HepG2 (cell line): Measurements from ENCODE around the gene KDELR3. TPM values are rescaled to one million over a fixed set of nuclear protein-coding genes. Genes with fewer than 3 reads are reported as not detected.

Experiments used
- ARNT ChIP-seq: fragments of 450-650 bp; IDR thresholded peaks from 2 replicates; pipeline ENCODE4 v1.6.1; 2017
- CC2D1A ChIP-seq: sonication (generic); formaldehyde crosslinking; IDR thresholded peaks from 2 replicates; pipeline ENCODE4 v1.8.1; 2023; ENCODE audit warnings: mild to moderate bottlenecking, missing genetic modification reagents
- CHCHD3 ChIP-seq: sonication (generic); formaldehyde crosslinking; IDR thresholded peaks from 2 replicates; pipeline ENCODE4 v1.8.0; 2022; ENCODE audit warnings: mild to moderate bottlenecking, missing genetic modification reagents, moderate library complexity
- CREBL2 ChIP-seq: sonication (generic); formaldehyde crosslinking; IDR thresholded peaks from 2 replicates; pipeline ENCODE4 v1.8.1; 2023; ENCODE audit warnings: missing genetic modification reagents, mild to moderate bottlenecking, borderline replicate concordance
- ELK4 ChIP-seq: sonication (generic); formaldehyde crosslinking; IDR thresholded peaks from 2 replicates; pipeline ENCODE4 v1.9.0; 2021; ENCODE audit warnings: missing genetic modification reagents, borderline replicate concordance
- ISX ChIP-seq: sonication (generic); formaldehyde crosslinking; conservative IDR thresholded peaks from 2 replicates; pipeline ENCODE4 v1.5.0; 2020; ENCODE audit warnings: missing genetic modification reagents
- KDM5A ChIP-seq: fragments of 200-600 bp; sonication (generic); IDR thresholded peaks from 2 replicates; pipeline ENCODE4 v1.7.0; 2018; ENCODE audit warnings: antibody characterized with exemption, mild to moderate bottlenecking, low read length, borderline replicate concordance
- KLF9 ChIP-seq: IDR thresholded peaks from 2 replicates; pipeline ENCODE4 v1.6.1; 2016; ENCODE audit warnings: low read depth
- MED13 ChIP-seq: sonication (generic); formaldehyde crosslinking; IDR thresholded peaks from 2 replicates; pipeline ENCODE4 v1.5.0; 2020; ENCODE audit warnings: missing genetic modification reagents
- NFE2L2 ChIP-seq: fragments of 150-350 bp; IDR thresholded peaks from 2 replicates; pipeline ENCODE4 v1.6.1; 2014; ENCODE audit warnings: low read length
- RBM39 ChIP-seq: fragments of 200-400 bp; formaldehyde crosslinking; IDR thresholded peaks from one replicate; pipeline ENCODE4 v1.6.1; 2018; ENCODE audit warnings: antibody characterized with exemption, mild to moderate bottlenecking, low read depth, low read length; ENCODE audit not compliant: poor library complexity, severe bottlenecking
- U2AF1 ChIP-seq: fragments of 200-400 bp; formaldehyde crosslinking; optimal IDR thresholded peaks from 2 replicates; pipeline ENCODE3; 2017; ENCODE audit warnings: mild to moderate bottlenecking, low read depth, low read length
- ZBTB20 ChIP-seq: sonication (generic); formaldehyde crosslinking; IDR thresholded peaks from 2 replicates; pipeline ENCODE4 v1.8.1; 2023; ENCODE audit warnings: missing genetic modification reagents, low read depth, mild to moderate bottlenecking, borderline replicate concordance
- ZFP1 ChIP-seq: IDR thresholded peaks from 2 replicates; pipeline ENCODE4 v1.6.1; 2016
- ZFY ChIP-seq: sonication (generic); formaldehyde crosslinking; IDR thresholded peaks from 2 replicates; pipeline ENCODE4 v1.4.0; 2020; ENCODE audit warnings: missing genetic modification reagents
- ZFYVE20 ChIP-seq: sonication (generic); formaldehyde crosslinking; IDR thresholded peaks from 2 replicates; pipeline ENCODE4 v1.8.0; 2023; ENCODE audit warnings: low read depth, mild to moderate bottlenecking, moderate library complexity, missing genetic modification reagents, borderline replicate concordance
- ZIK1 ChIP-seq: sonication (generic); formaldehyde crosslinking; IDR thresholded peaks from 2 replicates; pipeline ENCODE4 v1.5.0; 2020; ENCODE audit warnings: mild to moderate bottlenecking, low read depth, missing genetic modification reagents, borderline replicate concordance
- ZNF367 ChIP-seq: sonication (generic); formaldehyde crosslinking; IDR thresholded peaks from 2 replicates; pipeline ENCODE4 v1.4.0; 2020; ENCODE audit warnings: missing genetic modification reagents, borderline replicate concordance
- ZNF549 ChIP-seq: sonication (generic); formaldehyde crosslinking; IDR thresholded peaks from 2 replicates; pipeline ENCODE4 v1.5.0; 2020; ENCODE audit warnings: missing genetic modification reagents
- ZNF577 ChIP-seq: sonication (generic); formaldehyde crosslinking; IDR thresholded peaks from 2 replicates; pipeline ENCODE4 v1.4.0; 2020; ENCODE audit warnings: mild to moderate bottlenecking, low read depth, missing genetic modification reagents, borderline replicate concordance
- ZNF709 ChIP-seq: sonication (generic); formaldehyde crosslinking; IDR thresholded peaks from 2 replicates; pipeline ENCODE4 v1.5.0; 2020; ENCODE audit warnings: mild to moderate bottlenecking, missing genetic modification reagents
- ZNF773 ChIP-seq: sonication (generic); formaldehyde crosslinking; IDR thresholded peaks from 2 replicates; pipeline ENCODE4 v1.4.0; 2020; ENCODE audit warnings: missing genetic modification reagents, borderline replicate concordance
- ZNF777 ChIP-seq: sonication (generic); formaldehyde crosslinking; IDR thresholded peaks from 2 replicates; pipeline ENCODE4 v1.4.0; 2020; ENCODE audit warnings: missing genetic modification reagents
- ZNF784 ChIP-seq: sonication (generic); formaldehyde crosslinking; IDR thresholded peaks from 2 replicates; pipeline ENCODE4 v1.5.1; 2020; ENCODE audit warnings: missing genetic modification reagents, mild to moderate bottlenecking, borderline replicate concordance
- ZZZ3 ChIP-seq: sonication (generic); formaldehyde crosslinking; IDR thresholded peaks from 2 replicates; pipeline ENCODE4 v1.4.0; 2020; ENCODE audit warnings: missing genetic modification reagents, mild to moderate bottlenecking, borderline replicate concordance
- polyA plus RNA-seq, 8 experiments: library from polyadenylated mRNA; depleted of rRNA in 3 of 8; stranded (reverse) in 7 of 8; unstranded in 1 of 8; fragments of >200 nt; fragmentation: Illumina TruSeq in 4 of 8; extraction: Trizol in 4 of 8; gene quantifications; 2 replicates each; pipeline versions ENCODE4 v1.2.1 to v1.2.3, GENCODE V29; 2011 to 2016; ENCODE audit warnings: low read depth in 4 of 8, missing spikeins in 1 of 8, mixed read lengths in 1 of 8; ENCODE audit not compliant: insufficient read depth in 1 of 8
- total RNA-seq, 5 experiments: library from RNA; depleted of rRNA; stranded (reverse); fragments of >200 nt; fragmentation: Illumina TruSeq; extraction: Trizol; gene quantifications; 2 replicates each; pipeline ENCODE4 v1.2.3, GENCODE V29; 2016; ENCODE audit warnings: low read depth in 1 of 5
- TF ChIP-seq, protein P1 (sequence below): sonication (generic); formaldehyde crosslinking; IDR thresholded peaks from 2 replicates; pipeline ENCODE4 v1.8.0; 2022; ENCODE audit warnings: missing genetic modification reagents, mild to moderate bottlenecking, inconsistent platforms, borderline replicate concordance
- TF ChIP-seq, protein P2 (sequence below): sonication (generic); formaldehyde crosslinking; IDR thresholded peaks from 2 replicates; pipeline ENCODE4 v1.4.0; 2020; ENCODE audit warnings: missing genetic modification reagents

KDELR3 gene
- total and polyA plus RNA-seq, 2 of the 13 experiments (the other 11 are each of a cell fraction or from before 2014, with no cell fraction given) = 24.2 to 65.7 TPM

GRCh38 chr22:38461414-38462081 lies 6.3 kb upstream of the KDELR3 start (continued):
- TF ChIP-seq U2AF1 (no peak), MED13 (CRISPR knock-in tag) (no peak), ZFY (CRISPR knock-in tag) (peak; percentile 70), NFE2L2 (no peak), ZFYVE20 (CRISPR knock-in tag) (no peak), ZIK1 (CRISPR knock-in tag) (no peak), KDM5A (no peak), ZZZ3 (CRISPR knock-in tag) (no peak), CREBL2 (CRISPR knock-in tag) (no peak), CC2D1A (CRISPR knock-in tag) (no peak), ISX (CRISPR knock-in tag) (no peak), ZFP1 (CRISPR knock-in tag) (no peak), ZNF773 (no peak), RBM39 (no peak), ZNF549 (no peak), ARNT (no peak), ZBTB20 (CRISPR knock-in tag) (no peak), ZNF777 (CRISPR knock-in tag) (no peak), CHCHD3 (CRISPR knock-in tag) (no peak), ZNF577 (CRISPR knock-in tag) (no peak), ZNF367 (CRISPR knock-in tag) (no peak), ZNF709 (no peak), KLF9 (CRISPR knock-in tag) (no peak), ELK4 (CRISPR knock-in tag) (no peak), ZNF784 (peak; percentile 41; the same call in 1 of the 2 replicates)
- TF ChIP-seq, protein P1, sequence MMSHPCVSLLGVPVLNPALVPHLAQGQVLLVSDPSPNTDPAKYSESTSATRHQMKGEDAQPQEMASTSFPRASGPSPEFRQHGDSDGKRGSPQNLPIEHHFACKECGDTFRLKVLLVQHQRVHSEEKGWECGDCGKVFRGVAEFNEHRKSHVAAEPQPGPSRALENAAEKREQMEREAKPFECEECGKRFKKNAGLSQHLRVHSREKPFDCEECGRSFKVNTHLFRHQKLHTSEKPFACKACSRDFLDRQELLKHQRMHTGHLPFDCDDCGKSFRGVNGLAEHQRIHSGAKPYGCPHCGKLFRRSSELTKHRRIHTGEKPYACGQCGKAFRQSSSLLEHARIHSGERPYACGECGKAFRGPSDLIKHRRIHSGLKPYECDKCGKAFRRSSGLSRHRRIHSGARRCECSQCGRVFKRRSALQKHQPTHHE (CRISPR knock-in tag) = no peak
- TF ChIP-seq, protein P2, sequence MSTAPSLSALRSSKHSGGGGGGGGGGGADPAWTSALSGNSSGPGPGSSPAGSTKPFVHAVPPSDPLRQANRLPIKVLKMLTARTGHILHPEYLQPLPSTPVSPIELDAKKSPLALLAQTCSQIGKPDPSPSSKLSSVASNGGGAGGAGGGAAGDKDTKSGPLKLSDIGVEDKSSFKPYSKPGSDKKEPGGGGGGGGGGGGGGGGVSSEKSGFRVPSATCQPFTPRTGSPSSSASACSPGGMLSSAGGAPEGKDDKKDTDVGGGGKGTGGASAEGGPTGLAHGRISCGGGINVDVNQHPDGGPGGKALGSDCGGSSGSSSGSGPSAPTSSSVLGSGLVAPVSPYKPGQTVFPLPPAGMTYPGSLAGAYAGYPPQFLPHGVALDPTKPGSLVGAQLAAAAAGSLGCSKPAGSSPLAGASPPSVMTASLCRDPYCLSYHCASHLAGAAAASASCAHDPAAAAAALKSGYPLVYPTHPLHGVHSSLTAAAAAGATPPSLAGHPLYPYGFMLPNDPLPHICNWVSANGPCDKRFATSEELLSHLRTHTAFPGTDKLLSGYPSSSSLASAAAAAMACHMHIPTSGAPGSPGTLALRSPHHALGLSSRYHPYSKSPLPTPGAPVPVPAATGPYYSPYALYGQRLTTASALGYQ (CRISPR knock-in tag) = peak; percentile 45; the same call in 1 of the 2 replicates
